GM18505 (cell line): Measurements from ENCODE around the gene GRID1.

Experiments
- ATAC-seq: cut with Tn5 transposase; IDR thresholded peaks from one replicate; pipeline ENCODE4 v1.9.1; 2021; ENCODE audit not compliant: unreplicated experiment
- POLR2A ChIP-seq: IDR thresholded peaks from 4 replicates; pipeline ENCODE4 v1.6.1; 2011; ENCODE audit warnings: borderline replicate concordance; ENCODE audit not compliant: insufficient read depth, insufficient read length; ENCODE audit errors: extremely low read depth

GRID1 gene

GRCh38 chr10:85611746-85612377 is 754.7 kb downstream of the GRID1 start:
- no peak for ATAC-seq
- no peak for TF ChIP-seq POLR2A

- no peak for TF ChIP-seq POLR2A
- no peak for ATAC-seq
Measured at GRCh38 chr10:85611093-85611740, 755.4 kb downstream of the GRID1 start.

- ATAC-seq: no peak
- TF ChIP-seq POLR2A: no peak
Measured at GRCh38 chr10:85610381-85611092, 756.1 kb downstream of the GRID1 start.

- ATAC-seq: no peak
Measured at GRCh38 chr10:85609509-85609908, 757.1 kb downstream of the GRID1 start.

GRCh38 chr10:85608706-85609105 is 757.9 kb downstream of the GRID1 start:
- no peak for TF ChIP-seq POLR2A
- no peak for ATAC-seq

More at GRCh38 chr10:85609509-85609908, 757.1 kb downstream of the GRID1 start:
- TF ChIP-seq POLR2A: no peak

GRCh38 chr10:85607043-85607695 is 759.4 kb downstream of the GRID1 start:
- no peak for TF ChIP-seq POLR2A

GRCh38 chr10:85606401-85606800 is 760.2 kb downstream of the GRID1 start:
- no peak for TF ChIP-seq POLR2A
- no peak for ATAC-seq

More at GRCh38 chr10:85607043-85607695, 759.4 kb downstream of the GRID1 start:
- ATAC-seq: no peak

- ATAC-seq: no peak
- TF ChIP-seq POLR2A: no peak
Measured at GRCh38 chr10:85604884-85605283, 761.7 kb downstream of the GRID1 start.

GRCh38 chr10:85604136-85604725 is 762.4 kb downstream of the GRID1 start:
- no peak for ATAC-seq
- TF ChIP-seq POLR2A: no peak

- ATAC-seq: no peak
- no peak for TF ChIP-seq POLR2A
Measured at GRCh38 chr10:85603151-85603940, 763.2 kb downstream of the GRID1 start.

GRCh38 chr10:85602713-85603112 is 763.9 kb downstream of the GRID1 start:
- TF ChIP-seq POLR2A: no peak
- ATAC-seq: no peak

GRCh38 chr10:85602306-85602705 is 764.3 kb downstream of the GRID1 start:
- ATAC-seq: no peak
- TF ChIP-seq POLR2A: no peak

- no peak for ATAC-seq
- TF ChIP-seq POLR2A: no peak
Measured at GRCh38 chr10:85601526-85601925, 765.1 kb downstream of the GRID1 start.

- TF ChIP-seq POLR2A: no peak
- no peak for ATAC-seq
Measured at GRCh38 chr10:85600744-85601081, 765.9 kb downstream of the GRID1 start.
